GM18907 (cell line): ENCODE results near the gene POLR2C.

Experiments
- ATAC-seq: cut with Tn5 transposase; IDR thresholded peaks from one replicate; pipeline ENCODE4 v1.9.1; 2021; ENCODE audit warnings: mild to moderate bottlenecking, moderate library complexity; ENCODE audit not compliant: unreplicated experiment

POLR2C gene

DNA sequence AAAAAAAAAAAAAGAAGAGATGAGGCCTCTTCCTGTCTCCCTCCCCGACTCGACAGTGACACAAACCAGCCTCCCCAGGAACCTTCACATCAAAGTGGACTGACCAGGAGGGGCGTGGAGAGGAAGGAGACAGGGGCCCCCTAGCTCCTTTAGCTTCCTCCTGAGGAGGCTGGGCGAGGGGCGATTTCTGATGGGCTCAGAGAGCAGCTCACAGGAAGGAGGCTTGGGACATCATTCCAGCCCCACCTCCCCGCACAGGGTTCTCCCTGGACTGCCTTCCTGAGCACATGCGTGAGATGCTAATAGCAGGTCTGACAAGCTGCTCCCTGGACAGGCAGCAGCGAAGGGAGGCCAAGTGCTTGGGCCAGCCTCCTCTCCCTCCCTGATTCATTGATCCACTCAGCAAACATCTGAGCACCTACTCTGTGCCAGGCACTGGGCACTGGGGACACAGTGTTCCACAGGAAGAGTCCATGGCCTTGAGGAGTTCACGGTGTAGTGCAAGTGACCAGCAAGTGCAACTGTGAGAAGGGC lies 38.2 kb downstream of the POLR2C start:
- no peak for ATAC-seq

GRCh38 chr16:57501492-57501891 lies 39.0 kb downstream of the POLR2C start:
- ATAC-seq: no peak

- no peak for ATAC-seq
Observed at GRCh38 chr16:57502048-57502775, 39.7 kb downstream of the POLR2C start.

- ATAC-seq: no peak
Observed at GRCh38 chr16:57503366-57503765, 40.9 kb downstream of the POLR2C start.

- ATAC-seq: no peak
Observed at GRCh38 chr16:57504001-57504400, 41.5 kb downstream of the POLR2C start.

GRCh38 chr16:57504491-57504890 lies 42.0 kb downstream of the POLR2C start:
- no peak for ATAC-seq

- no peak for ATAC-seq
Observed at GRCh38 chr16:57505169-57505568, 42.7 kb downstream of the POLR2C start.

- ATAC-seq: no peak
Observed at GRCh38 chr16:57507136-57508034, 44.9 kb downstream of the POLR2C start.

DNA sequence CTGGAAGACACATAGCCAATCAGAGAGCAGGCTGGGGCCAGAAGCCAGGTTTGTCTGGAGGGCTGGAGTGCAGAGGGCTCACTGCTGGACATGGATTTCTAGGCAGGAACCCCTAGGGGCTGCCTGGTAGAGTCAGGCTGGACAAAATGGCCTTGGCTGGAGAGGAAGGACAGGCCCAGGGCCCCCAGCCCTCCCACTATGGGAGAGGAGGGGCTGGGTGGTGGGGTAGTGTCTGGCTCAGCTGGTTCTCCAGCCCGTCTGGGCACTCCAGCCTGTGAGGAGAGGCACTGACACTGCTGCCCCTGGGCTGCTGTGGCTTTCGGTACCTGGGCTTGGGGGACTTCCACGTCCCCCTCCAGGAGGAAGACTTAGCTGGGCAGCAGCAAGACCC lies 45.6 kb downstream of the POLR2C start:
- no peak for ATAC-seq

DNA sequence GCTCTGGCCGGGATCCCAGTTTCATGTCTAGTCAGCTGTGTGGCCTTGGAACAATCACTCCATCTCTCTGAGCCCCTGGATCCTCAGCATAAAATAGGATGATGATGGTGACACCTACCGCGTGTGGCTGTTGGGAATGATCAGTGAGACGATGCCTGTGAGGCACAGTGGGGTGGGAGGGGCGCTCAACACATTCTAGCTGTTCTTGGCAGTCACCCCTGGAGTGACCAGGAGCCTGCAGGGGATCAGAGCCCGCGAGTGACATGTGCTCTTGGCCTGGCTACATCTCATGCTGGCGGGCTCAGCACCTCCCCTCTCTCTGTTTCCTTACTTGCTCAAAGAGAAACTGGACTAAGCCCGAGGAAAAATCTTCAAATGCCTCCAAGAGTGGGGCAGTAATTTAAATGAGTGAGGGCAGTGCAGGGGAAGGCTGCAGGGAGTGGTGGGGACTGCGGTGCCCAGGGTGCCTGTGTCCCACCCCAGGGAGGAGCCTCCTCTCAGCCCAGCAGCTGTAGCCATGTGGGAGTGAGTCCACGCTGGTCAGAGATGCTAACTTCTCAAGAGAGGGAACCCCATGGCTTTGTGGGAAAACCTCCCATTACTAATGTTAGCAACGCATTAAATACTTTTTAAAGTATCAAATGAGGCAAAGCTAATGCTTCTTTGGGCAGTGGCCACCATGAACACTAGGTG lies 46.9 kb downstream of the POLR2C start:
- no peak for ATAC-seq

DNA sequence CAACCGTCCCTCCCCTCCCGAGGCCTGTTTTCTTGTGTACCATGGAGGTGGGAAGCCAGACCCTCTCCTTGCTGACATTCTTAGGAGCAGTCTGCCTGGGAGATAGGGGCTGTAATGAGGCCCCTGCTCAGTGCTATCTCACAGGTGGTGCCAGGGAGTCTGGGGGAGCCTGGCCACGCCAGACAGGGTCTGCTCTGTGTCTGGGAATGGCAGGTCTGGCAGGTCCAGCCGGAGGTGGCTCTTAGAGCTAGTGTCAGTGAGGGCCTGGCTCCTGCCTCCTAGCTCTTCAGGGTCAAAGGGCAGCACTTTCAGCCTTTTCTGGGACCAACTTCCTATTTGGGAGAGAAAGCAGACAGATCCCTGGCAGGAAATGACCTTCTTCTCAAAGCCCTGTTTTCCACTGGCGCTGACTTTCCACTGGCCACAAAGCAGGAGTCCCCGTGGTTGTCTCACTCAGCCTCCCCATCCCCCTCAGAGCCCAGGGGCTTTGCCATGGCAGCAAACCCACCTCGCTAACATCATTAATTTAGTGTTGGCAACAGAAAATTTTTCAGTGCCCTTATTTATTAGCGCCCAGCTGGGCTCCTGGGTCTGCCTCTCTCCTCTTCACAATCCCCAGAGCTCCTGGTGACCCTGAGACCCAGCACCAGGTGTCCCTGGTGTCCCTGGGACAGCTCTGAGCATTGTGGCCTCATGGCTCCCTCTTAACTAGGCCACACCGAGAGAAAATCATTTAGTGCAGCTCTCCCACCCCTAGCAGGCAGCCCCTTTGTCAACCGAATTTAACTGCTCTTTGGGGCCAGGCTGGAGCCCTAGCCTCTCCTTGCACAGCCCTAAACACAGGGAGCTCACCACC lies 47.8 kb downstream of the POLR2C start:
- no peak for ATAC-seq

- no peak for ATAC-seq
Observed at GRCh38 chr16:57512296-57513001, 50.0 kb downstream of the POLR2C start.

DNA sequence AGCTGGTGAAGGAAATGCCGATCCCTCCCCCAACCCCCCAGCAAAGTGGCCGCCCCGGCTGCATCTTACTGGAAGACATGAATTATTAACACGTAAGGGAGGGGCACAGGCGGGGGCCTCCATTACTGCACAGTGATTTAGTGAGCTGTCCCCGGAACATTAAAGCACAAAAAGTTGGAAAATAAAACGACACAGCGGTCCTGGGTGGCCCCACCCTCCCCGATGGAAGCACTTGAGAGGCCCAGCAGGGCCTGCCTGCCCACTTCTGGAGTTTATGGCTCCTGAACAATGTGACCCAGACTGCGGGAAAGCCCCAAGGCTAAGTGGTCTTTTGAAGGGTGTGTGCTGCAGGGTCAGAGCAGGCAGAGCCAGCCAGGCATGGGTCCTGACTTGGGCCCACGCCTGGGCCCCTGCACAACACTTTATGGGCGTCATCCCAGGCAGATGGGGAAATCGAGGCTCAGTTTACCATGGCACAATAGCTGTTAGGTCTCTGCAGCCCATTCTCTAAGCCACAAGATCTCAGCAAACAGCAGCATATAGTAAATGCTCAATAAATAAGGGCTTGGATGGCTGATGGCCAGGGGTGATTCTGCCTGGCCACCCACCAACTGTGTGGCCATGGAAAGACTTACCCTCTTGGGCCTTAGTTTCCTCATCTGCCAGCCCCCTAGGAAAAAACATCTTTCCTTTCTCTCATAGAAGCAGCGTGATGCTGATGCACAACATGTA lies 51.1 kb downstream of the POLR2C start:
- no peak for ATAC-seq

- ATAC-seq: no peak
Observed at GRCh38 chr16:57514371-57514770, 51.9 kb downstream of the POLR2C start.

DNA sequence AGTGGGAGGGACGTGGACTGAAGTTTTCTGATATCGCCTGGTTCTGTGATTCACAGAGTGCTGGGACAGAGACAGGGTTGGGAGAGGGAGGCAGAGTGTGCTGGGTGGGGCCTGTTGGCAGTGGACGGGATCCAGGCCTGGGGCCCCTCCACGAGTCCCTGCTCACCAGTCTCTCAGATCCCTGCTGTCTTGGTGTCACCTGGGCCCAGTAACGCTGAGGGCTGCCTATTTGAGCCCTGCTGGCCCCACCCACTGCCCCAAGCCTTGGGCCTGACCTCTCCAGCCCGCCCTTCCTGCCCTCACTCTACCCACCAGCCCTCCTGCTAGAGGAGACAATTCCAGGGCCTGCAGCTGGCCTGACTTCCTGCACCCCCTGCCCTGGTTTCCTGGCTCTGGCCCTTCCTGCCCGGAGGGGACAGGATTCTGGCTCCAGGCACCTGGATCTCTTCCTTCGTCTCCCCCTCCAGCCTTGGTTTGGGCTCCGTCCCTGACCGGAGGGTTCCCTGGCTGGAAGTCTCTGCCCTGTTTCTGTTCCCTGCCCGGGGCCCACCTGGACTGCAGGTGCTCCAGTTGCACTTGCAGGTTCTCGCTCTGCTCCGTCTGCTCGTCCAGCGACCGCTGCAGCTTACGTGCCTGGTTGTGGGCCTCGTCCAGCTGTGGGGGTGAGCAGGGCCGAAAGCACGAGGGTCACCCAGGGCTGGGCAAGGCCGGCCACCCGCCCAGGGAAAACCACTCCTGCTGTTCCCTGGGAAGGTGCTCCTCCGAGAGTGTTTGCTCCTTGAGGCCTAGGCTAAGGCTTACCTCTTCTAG lies 52.5 kb downstream of the POLR2C start:
- no peak for ATAC-seq

DNA sequence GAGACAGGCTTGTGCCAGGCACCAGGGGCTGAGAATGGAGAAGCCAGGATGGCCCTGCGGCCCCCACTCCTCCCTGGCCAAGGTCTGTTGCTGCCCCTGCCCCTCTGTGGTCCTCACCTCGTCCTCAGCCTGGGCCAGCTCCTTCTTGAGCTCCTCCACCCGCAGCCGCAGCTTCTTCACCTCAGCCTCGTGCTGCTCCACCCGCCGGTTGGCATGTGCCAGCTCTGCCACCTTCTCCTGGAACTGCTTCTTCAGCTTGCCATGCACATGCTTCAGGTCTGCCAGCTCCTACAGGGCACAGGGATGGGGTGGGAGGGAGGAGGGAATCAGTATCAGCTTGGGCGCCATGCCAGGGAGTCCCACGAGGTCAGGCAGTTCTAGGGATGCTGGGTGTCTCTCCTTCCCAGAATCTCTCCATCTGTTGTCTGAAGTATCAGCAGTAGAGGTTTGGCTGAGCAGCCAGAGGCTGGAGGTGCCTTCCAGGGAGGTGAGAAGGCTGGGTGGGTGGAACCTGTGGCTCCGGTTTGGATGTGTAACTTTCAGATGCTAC lies 53.8 kb downstream of the POLR2C start:
- ATAC-seq: no peak

GRCh38 chr16:57516773-57517172 lies 54.3 kb downstream of the POLR2C start:
- no peak for ATAC-seq
